Activated CD8-positive, alpha-beta memory T cell treated with anti-CD3 and anti-CD28 coated beads for 36 hours (primary cell): ENCODE data around the gene NFIA. TPM values are rescaled to one million over a fixed set of nuclear protein-coding genes. Genes with fewer than 3 reads are reported as not detected.

Source experiments
- CTCF ChIA-PET: fragments of 350-600 bp; sonication (Branson Sonifier 250); formaldehyde crosslinking; loops from one replicate; lab custom pipeline; 2021; ENCODE audit warnings: antibody characterized with exemption; lab: Charles Lee
- POLR2A ChIA-PET: fragments of 350-600 bp; sonication (Branson Sonifier 250); formaldehyde crosslinking; loops from one replicate; lab custom pipeline; 2021; ENCODE audit warnings: antibody characterized with exemption; lab: Charles Lee
- total RNA-seq, 2 experiments: library from RNA; stranded (reverse); gene quantifications; one replicate each; pipeline ENCODE4 v1.2.3, GENCODE V29; 2021

Gene NFIA
- total RNA-seq, 2 experiments from 2014 or later = 3.6 to 4.8 TPM

GRCh38 chr1:61079296-61079897 is 3.0 kb upstream of the NFIA start:
- ChIA-PET POLR2A (no interaction called here), CTCF (interaction anchor here (7.0 kb wide), 1 partner anchor 29 kb away, joined by 42 read pairs; no protein-coding TSS in a partner anchor)

GRCh38 chr1:61079898-61080336 is 2.4 kb upstream of the NFIA start:
- ChIA-PET CTCF (interaction anchor here (0.6 to 7.0 kb wide), 3 partner anchors 29 to 1867 kb away, joined by 3 to 42 read pairs (median 6); no protein-coding TSS in a partner anchor), POLR2A (no interaction called here)

- CTCF ChIA-PET = interaction anchor here (0.6 to 7.0 kb wide), 3 partner anchors 30 to 1866 kb away, joined by 3 to 42 read pairs (median 6); no protein-coding TSS in a partner anchor
- POLR2A ChIA-PET = interaction anchor here (0.7 kb wide), 1 partner anchor 184 kb away, joined by 3 read pairs; no protein-coding TSS in a partner anchor
Measured at GRCh38 chr1:61080413-61081143, 1.8 kb upstream of the NFIA start.

GRCh38 chr1:61081144-61081685 is 1.1 kb upstream of the NFIA start:
- POLR2A ChIA-PET = interaction anchor here (0.7 kb wide), 3 partner anchors 183 to 508 kb away, joined by 3 to 15 read pairs (median 5); no protein-coding TSS in a partner anchor
- CTCF ChIA-PET = interaction anchor here (0.6 to 7.0 kb wide), 3 partner anchors 31 to 371 kb away, joined by 3 to 42 read pairs (median 5); no protein-coding TSS in a partner anchor

GRCh38 chr1:61081686-61082310 is 563 bp upstream of the NFIA start:
- ChIA-PET CTCF (interaction anchor here (0.6 to 7.0 kb wide), 4 partner anchors 31 to 392 kb away, joined by 3 to 42 read pairs (median 5); no protein-coding TSS in a partner anchor), POLR2A (interaction anchor here (0.7 to 1.0 kb wide), 3 partner anchors 26 to 507 kb away, joined by 3 to 15 read pairs (median 5); no protein-coding TSS in a partner anchor)

- CTCF ChIA-PET = interaction anchor here (7.0 kb wide), 1 partner anchor 33 kb away, joined by 42 read pairs; no protein-coding TSS in a partner anchor
- POLR2A ChIA-PET = interaction anchor here (0.5 kb wide), 1 partner anchor 25 kb away, joined by 3 read pairs; no protein-coding TSS in a partner anchor
Measured at GRCh38 chr1:61083013-61083806, 849 bp downstream of the NFIA start.

GRCh38 chr1:61083807-61084440 is 1.6 kb downstream of the NFIA start:
- POLR2A ChIA-PET = interaction anchor here (0.7 kb wide), 1 partner anchor 218 kb away, joined by 3 read pairs; no protein-coding TSS in a partner anchor
- CTCF ChIA-PET = no interaction called here

GRCh38 chr1:61084491-61085031 is 2.2 kb downstream of the NFIA start:
- ChIA-PET POLR2A (interaction anchor here (0.7 kb wide), 1 partner anchor 217 kb away, joined by 3 read pairs; no protein-coding TSS in a partner anchor), CTCF (no interaction called here)

GRCh38 chr1:61085206-61085982 is 3.0 kb downstream of the NFIA start:
- CTCF ChIA-PET = interaction anchor here (1.2 kb wide), 3 partner anchors 14 to 367 kb away, joined by 3 read pairs; no protein-coding TSS in a partner anchor
- POLR2A ChIA-PET = no interaction called here

GRCh38 chr1:61085983-61086644 is 3.8 kb downstream of the NFIA start:
- ChIA-PET CTCF (interaction anchor here (1.2 kb wide), 3 partner anchors 13 to 366 kb away, joined by 3 read pairs; no protein-coding TSS in a partner anchor), POLR2A (no interaction called here)

- POLR2A ChIA-PET = no interaction called here
- CTCF ChIA-PET = no interaction called here
Measured at GRCh38 chr1:61087571-61087970, 5.2 kb downstream of the NFIA start.

GRCh38 chr1:61088163-61088974 is 6.0 kb downstream of the NFIA start:
- ChIA-PET POLR2A (interaction anchor here (0.6 kb wide), 1 partner anchor 10 kb away, joined by 6 read pairs; no protein-coding TSS in a partner anchor), CTCF (interaction anchor here (0.6 kb wide), 1 partner anchor 255 kb away, joined by 3 read pairs; no protein-coding TSS in a partner anchor)

- CTCF ChIA-PET = interaction anchor here (0.6 kb wide), 2 partner anchors 28 to 326 kb away, joined by 3 to 4 read pairs; no protein-coding TSS in a partner anchor
- POLR2A ChIA-PET = interaction anchor here (0.6 kb wide), 1 partner anchor 11 kb away, joined by 6 read pairs; no protein-coding TSS in a partner anchor
Measured at GRCh38 chr1:61089338-61089737, 7.0 kb downstream of the NFIA start.

GRCh38 chr1:61089741-61090140 is 7.4 kb downstream of the NFIA start:
- ChIA-PET CTCF (interaction anchor here (0.6 kb wide), 2 partner anchors 28 to 326 kb away, joined by 3 to 4 read pairs; no protein-coding TSS in a partner anchor), POLR2A (no interaction called here)
